Measurements from ENCODE around the gene CLCA2. TPM values are rescaled to one million over a fixed set of nuclear protein-coding genes. Genes with fewer than 3 reads are reported as not detected.

The CLCA2 gene
- polyA plus RNA-seq, 1 donor (not counting 4 experiments of a cell fraction or from before 2014, with no cell fraction given) = 407 TPM

DNA sequence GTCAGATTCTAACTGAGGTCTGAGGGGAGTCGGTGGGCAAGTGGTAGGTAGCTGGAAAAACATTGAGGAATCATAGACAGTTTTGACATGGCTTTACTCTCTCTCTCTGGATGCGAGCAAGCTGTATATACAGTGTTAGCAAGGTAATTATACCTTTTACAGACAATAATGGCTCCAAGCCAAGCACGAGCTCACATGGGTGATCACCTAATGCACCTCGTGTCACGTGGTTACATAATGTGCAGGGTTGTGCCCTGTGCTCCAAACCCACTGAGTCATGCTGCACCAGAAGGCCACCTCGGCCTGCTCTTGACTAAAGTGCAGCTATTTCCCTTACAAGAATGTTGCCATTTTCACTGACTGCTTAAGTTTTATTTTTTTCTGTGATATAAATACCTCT lies 7.6 kb upstream of the CLCA2 start:
- DNase-seq (ENCODE audit: low read depth, low spot score) (no peak), FAIRE-seq (peak; percentile 23)
- dilution Hi-C loops (cut with MboI; ENCODE audit: extremely low pct_ligation_motif_present, low sequenced_read_pairs) = no loop called here
- TF ChIP-seq EZH2 (IDR thresholded peaks at IDR 0.05; ENCODE audit: low read length) = no peak
- TF ChIP-seq, protein P1, sequence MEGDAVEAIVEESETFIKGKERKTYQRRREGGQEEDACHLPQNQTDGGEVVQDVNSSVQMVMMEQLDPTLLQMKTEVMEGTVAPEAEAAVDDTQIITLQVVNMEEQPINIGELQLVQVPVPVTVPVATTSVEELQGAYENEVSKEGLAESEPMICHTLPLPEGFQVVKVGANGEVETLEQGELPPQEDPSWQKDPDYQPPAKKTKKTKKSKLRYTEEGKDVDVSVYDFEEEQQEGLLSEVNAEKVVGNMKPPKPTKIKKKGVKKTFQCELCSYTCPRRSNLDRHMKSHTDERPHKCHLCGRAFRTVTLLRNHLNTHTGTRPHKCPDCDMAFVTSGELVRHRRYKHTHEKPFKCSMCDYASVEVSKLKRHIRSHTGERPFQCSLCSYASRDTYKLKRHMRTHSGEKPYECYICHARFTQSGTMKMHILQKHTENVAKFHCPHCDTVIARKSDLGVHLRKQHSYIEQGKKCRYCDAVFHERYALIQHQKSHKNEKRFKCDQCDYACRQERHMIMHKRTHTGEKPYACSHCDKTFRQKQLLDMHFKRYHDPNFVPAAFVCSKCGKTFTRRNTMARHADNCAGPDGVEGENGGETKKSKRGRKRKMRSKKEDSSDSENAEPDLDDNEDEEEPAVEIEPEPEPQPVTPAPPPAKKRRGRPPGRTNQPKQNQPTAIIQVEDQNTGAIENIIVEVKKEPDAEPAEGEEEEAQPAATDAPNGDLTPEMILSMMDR (optimal IDR thresholded peaks at IDR 0.05 in 1 of 3, IDR thresholded peaks at IDR 0.05 in 1 of 3, conservative IDR thresholded peaks at IDR 0.05 in 1 of 3; ENCODE audit: extremely low read depth in 1 of 3, insufficient read depth in 2 of 3, low read length in 3 of 3) = no peak
- Histone ChIP-seq H2AFZ (ENCODE audit: control insufficient read depth, low read length) (peak overlapping the region; percentile 30), H3K4me3 (ENCODE audit: control insufficient read depth in 2 of 3, extremely low read depth in 1 of 3, insufficient read depth in 2 of 3, low read depth in 1 of 3, low read length in 3 of 3) (no peak overlapping the region), H3K4me2 (ENCODE audit: control insufficient read depth, extremely low read depth, insufficient read depth, low read depth, low read length) (no peak overlapping the region), H3K27me3 (ENCODE audit: control insufficient read depth, extremely low read depth, insufficient read depth, low read length) (no peaks in the 10 kb centered on the region), H3K27ac (ENCODE audit: control insufficient read depth, insufficient read depth, low read length) (no peak overlapping the region), H3K9me3 (ENCODE audit: control insufficient read depth, low read depth, low read length) (no peaks in the 10 kb centered on the region), H3K4me1 (ENCODE audit: control insufficient read depth, extremely low read depth, insufficient read depth, low read length) (peaks cover 18% of the 10 kb centered on the region), H3K9ac (ENCODE audit: control insufficient read depth, extremely low read depth, insufficient read depth, low read length) (no peak overlapping the region), H3K9me1 (ENCODE audit: control insufficient read depth, extremely low read depth, insufficient read depth, low read length) (no peaks in the 10 kb centered on the region), H4K20me1 (ENCODE audit: control insufficient read depth, extremely low read depth, insufficient read depth, low read length) (no peaks in the 10 kb centered on the region), H3K79me2 (ENCODE audit: control insufficient read depth, insufficient read depth, low read length) (no peaks in the 10 kb centered on the region), H3K36me3 (ENCODE audit: control insufficient read depth in 2 of 2, extremely low read depth in 1 of 2, insufficient read depth in 2 of 2, low read length in 2 of 2) (no peaks in the 10 kb centered on the region)

DNA sequence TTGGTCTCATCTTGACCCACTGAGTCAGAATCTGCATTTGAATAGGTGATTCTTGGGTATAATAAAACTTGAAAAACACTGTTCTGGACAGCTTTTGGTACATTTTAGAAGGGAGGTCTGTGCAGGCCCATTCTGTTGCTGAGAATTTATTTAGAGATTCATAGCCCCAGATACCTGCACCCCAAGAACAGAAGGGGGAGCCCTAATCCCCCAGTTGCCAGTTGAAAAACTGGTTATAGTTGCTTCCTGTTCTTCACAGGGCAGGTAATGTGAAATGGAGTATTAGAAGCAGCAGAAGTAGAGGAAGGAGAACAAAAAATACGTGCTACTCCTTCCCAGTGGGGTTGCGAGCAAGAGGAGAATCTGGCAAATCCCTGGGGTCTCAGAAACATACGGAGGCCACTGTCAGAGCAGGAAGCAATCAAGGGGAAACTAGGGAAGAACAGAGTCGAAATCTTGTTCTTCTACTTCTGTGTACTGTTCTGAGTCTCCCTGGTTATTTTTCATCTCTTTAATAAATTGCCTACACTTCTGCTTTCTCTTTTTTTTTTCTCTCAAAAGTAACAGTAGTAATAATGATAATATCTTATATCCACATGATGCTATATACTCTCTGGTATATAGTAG lies 4.6 kb upstream of the CLCA2 start:
- peak overlapping the region in 1 of 3 experiments; percentile 13 for H3K4me3 ChIP-seq (ENCODE audit: control insufficient read depth in 2 of 3, extremely low read depth in 1 of 3, insufficient read depth in 2 of 3, low read depth in 1 of 3, low read length in 3 of 3)
- H3K27ac ChIP-seq (ENCODE audit: control insufficient read depth, insufficient read depth, low read length) = peak overlapping the region; percentile 41
- dilution Hi-C loops (cut with MboI; ENCODE audit: extremely low pct_ligation_motif_present, low sequenced_read_pairs) = no loop called here
- peak overlapping the region; percentile 45 for H3K9ac ChIP-seq (ENCODE audit: control insufficient read depth, extremely low read depth, insufficient read depth, low read length)
- no peaks in the 10 kb centered on the region for H3K9me3 ChIP-seq (ENCODE audit: control insufficient read depth, low read depth, low read length)
- peaks cover 43% of the 10 kb centered on the region for H3K4me1 ChIP-seq (ENCODE audit: control insufficient read depth, extremely low read depth, insufficient read depth, low read length)
- peak overlapping the region; percentile 84 for H3K4me2 ChIP-seq (ENCODE audit: control insufficient read depth, extremely low read depth, insufficient read depth, low read depth, low read length)
- H4K20me1 ChIP-seq (ENCODE audit: control insufficient read depth, extremely low read depth, insufficient read depth, low read length) = no peaks in the 10 kb centered on the region
- peak overlapping the region; percentile 98 for H2AFZ ChIP-seq (ENCODE audit: control insufficient read depth, low read length)
- DNase-seq (ENCODE audit: low read depth, low spot score) = no peak
- H3K27me3 ChIP-seq (ENCODE audit: control insufficient read depth, extremely low read depth, insufficient read depth, low read length) = no peaks in the 10 kb centered on the region
- FAIRE-seq = peak; percentile 80
- H3K9me1 ChIP-seq (ENCODE audit: control insufficient read depth, extremely low read depth, insufficient read depth, low read length) = no peaks in the 10 kb centered on the region
- H3K36me3 ChIP-seq (ENCODE audit: control insufficient read depth in 2 of 2, extremely low read depth in 1 of 2, insufficient read depth in 2 of 2, low read length in 2 of 2) = no peaks in the 10 kb centered on the region
- TF ChIP-seq, protein P1 (optimal IDR thresholded peaks at IDR 0.05 in 1 of 3, IDR thresholded peaks at IDR 0.05 in 1 of 3, conservative IDR thresholded peaks at IDR 0.05 in 1 of 3; ENCODE audit: extremely low read depth in 1 of 3, insufficient read depth in 2 of 3, low read length in 3 of 3) = peak; percentile 72 to 84 (median 75)
- TF ChIP-seq EZH2 (IDR thresholded peaks at IDR 0.05; ENCODE audit: low read length) = no peak
- peaks cover 4% of the 10 kb centered on the region for H3K79me2 ChIP-seq (ENCODE audit: control insufficient read depth, insufficient read depth, low read length)

Measured in keratinocyte (primary cell).